SK-N-MC (cell line): ENCODE data around the gene MAP1LC3B.

Source experiments
- DNase-seq: peaks from one replicate; pipeline ENCODE4 v3.0.0-alpha.2; 2011; ENCODE audit warnings: low read depth, low spot score
- H3K27ac ChIP-seq: fragments of 200-600 bp; sonication (generic); 2 replicates; pipeline ENCODE4 v1.5.1; 2016; ENCODE audit warnings: mixed run types
- H3K36me3 ChIP-seq: fragments of 200-600 bp; sonication (generic); 2 replicates; pipeline ENCODE4 v1.6.1; 2017; ENCODE audit warnings: antibody characterized with exemption, low read length, mixed read lengths; ENCODE audit not compliant: insufficient read depth
- H3K4me3 ChIP-seq: fragments of 200-600 bp; sonication (generic); 2 replicates; pipeline ENCODE4 v1.5.1; 2016
- H3K9ac ChIP-seq: fragments of 200-600 bp; sonication (generic); 2 replicates; pipeline ENCODE4 v1.8.0; 2017; ENCODE audit warnings: mixed run types, mixed read lengths; ENCODE audit not compliant: insufficient read length
- H3K9me3 ChIP-seq: fragments of 200-600 bp; sonication (generic); 2 replicates; pipeline ENCODE4 v1.6.1; 2017; ENCODE audit warnings: low read depth, mild to moderate bottlenecking, antibody characterized with exemption, low read length, moderate library complexity, mixed read lengths
- EZH2 ChIP-seq: fragments of 200-600 bp; sonication (generic); IDR thresholded peaks from one replicate; pipeline ENCODE4 v1.6.1; 2017; ENCODE audit warnings: antibody characterized with exemption
- FOXP2 ChIP-seq: optimal IDR thresholded peaks from 2 replicates; pipeline ENCODE3; 2011; ENCODE audit warnings: mild to moderate bottlenecking, moderate library complexity; ENCODE audit not compliant: insufficient read depth; ENCODE audit errors: extremely low read length, control extremely low read depth
- POLR2AphosphoS5 ChIP-seq: IDR thresholded peaks from 2 replicates; pipeline ENCODE4 v1.6.1; 2012; ENCODE audit warnings: mild to moderate bottlenecking, low read depth, low read length, borderline replicate concordance

MAP1LC3B gene

GRCh38 chr16:87446479-87446878 lies 54.3 kb downstream of the MAP1LC3B start:
- H3K4me3 ChIP-seq = no peak overlapping the region
- no peak overlapping the region for H3K27ac ChIP-seq
- DNase-seq = no peak
- no peaks in the 10 kb centered on the region for H3K9me3 ChIP-seq
- no peak overlapping the region for H3K9ac ChIP-seq
- peaks cover 3% of the 10 kb centered on the region; the same call in 1 of the 2 replicates for H3K36me3 ChIP-seq
- TF ChIP-seq FOXP2 (no peak), POLR2AphosphoS5 (no peak), EZH2 (no peak)

GRCh38 chr16:87447323-87447722 lies 55.2 kb downstream of the MAP1LC3B start:
- TF ChIP-seq POLR2AphosphoS5 (no peak), EZH2 (no peak), FOXP2 (no peak)
- Histone ChIP-seq H3K9ac (no peak overlapping the region), H3K36me3 (peaks cover 3% of the 10 kb centered on the region; the same call in 1 of the 2 replicates), H3K4me3 (no peak overlapping the region), H3K27ac (no peak overlapping the region), H3K9me3 (no peaks in the 10 kb centered on the region)
- no peak for DNase-seq

GRCh38 chr16:87448866-87449265 lies 56.7 kb downstream of the MAP1LC3B start:
- H3K4me3 ChIP-seq = no peak overlapping the region
- H3K9me3 ChIP-seq = no peaks in the 10 kb centered on the region
- H3K9ac ChIP-seq = no peak overlapping the region
- peaks cover 3% of the 10 kb centered on the region; the same call in 1 of the 2 replicates for H3K36me3 ChIP-seq
- TF ChIP-seq EZH2 = no peak
- TF ChIP-seq FOXP2 = no peak
- TF ChIP-seq POLR2AphosphoS5 = no peak
- no peak overlapping the region for H3K27ac ChIP-seq
- DNase-seq = no peak

GRCh38 chr16:87451563-87452210 lies 59.6 kb downstream of the MAP1LC3B start:
- TF ChIP-seq POLR2AphosphoS5 (no peak), FOXP2 (no peak), EZH2 (no peak)

GRCh38 chr16:87453326-87453725 lies 61.2 kb downstream of the MAP1LC3B start:
- no peak for DNase-seq
- Histone ChIP-seq H3K36me3 (no peaks in the 10 kb centered on the region; the same call in 1 of the 2 replicates), H3K9ac (no peak overlapping the region), H3K9me3 (no peaks in the 10 kb centered on the region), H3K4me3 (no peak overlapping the region), H3K27ac (no peak overlapping the region)
- TF ChIP-seq POLR2AphosphoS5 = no peak
- no peak for TF ChIP-seq EZH2

More at GRCh38 chr16:87451563-87452210, 59.6 kb downstream of the MAP1LC3B start:
- H3K36me3 ChIP-seq = no peaks in the 10 kb centered on the region; the same call in 1 of the 2 replicates
- no peak overlapping the region for H3K9ac ChIP-seq
- DNase-seq = no peak
- no peak overlapping the region for H3K4me3 ChIP-seq
- no peaks in the 10 kb centered on the region for H3K9me3 ChIP-seq
- H3K27ac ChIP-seq = no peak overlapping the region
